Fibroblast of mammary gland (primary cell): ENCODE measurements around the gene EIF3D.
"Not testable (repeated sequence)": the region's sequence is repeated elsewhere in the genome, so short reads cannot be mapped to it uniquely, and the experiment has no call there.

Experiments
- DNase-seq: peaks from one replicate; pipeline ENCODE4 v3.0.0-alpha.2; 2010; ENCODE audit warnings: low read depth
- H3K4me3 ChIP-seq: 2 replicates; pipeline ENCODE4 v1.5.1; 2011; ENCODE audit warnings: low read depth, mild to moderate bottlenecking, low read length, moderate library complexity; ENCODE audit not compliant: control insufficient read depth
- TF ChIP-seq, protein P1 (sequence below): conservative IDR thresholded peaks from 2 replicates; pipeline ENCODE4 v1.5.1; 2011; ENCODE audit warnings: low read depth, low read length, inconsistent platforms; ENCODE audit not compliant: control insufficient read depth, insufficient read depth

The EIF3D gene

GRCh38 chr22:36541831-36542411 lies 13.0 kb upstream of the EIF3D start:
- H3K4me3 ChIP-seq = no peak overlapping the region
- TF ChIP-seq, protein P1, sequence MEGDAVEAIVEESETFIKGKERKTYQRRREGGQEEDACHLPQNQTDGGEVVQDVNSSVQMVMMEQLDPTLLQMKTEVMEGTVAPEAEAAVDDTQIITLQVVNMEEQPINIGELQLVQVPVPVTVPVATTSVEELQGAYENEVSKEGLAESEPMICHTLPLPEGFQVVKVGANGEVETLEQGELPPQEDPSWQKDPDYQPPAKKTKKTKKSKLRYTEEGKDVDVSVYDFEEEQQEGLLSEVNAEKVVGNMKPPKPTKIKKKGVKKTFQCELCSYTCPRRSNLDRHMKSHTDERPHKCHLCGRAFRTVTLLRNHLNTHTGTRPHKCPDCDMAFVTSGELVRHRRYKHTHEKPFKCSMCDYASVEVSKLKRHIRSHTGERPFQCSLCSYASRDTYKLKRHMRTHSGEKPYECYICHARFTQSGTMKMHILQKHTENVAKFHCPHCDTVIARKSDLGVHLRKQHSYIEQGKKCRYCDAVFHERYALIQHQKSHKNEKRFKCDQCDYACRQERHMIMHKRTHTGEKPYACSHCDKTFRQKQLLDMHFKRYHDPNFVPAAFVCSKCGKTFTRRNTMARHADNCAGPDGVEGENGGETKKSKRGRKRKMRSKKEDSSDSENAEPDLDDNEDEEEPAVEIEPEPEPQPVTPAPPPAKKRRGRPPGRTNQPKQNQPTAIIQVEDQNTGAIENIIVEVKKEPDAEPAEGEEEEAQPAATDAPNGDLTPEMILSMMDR = no peak
- peak; percentile 94 for DNase-seq

GRCh38 chr22:36540867-36541642 lies 12.1 kb upstream of the EIF3D start:
- H3K4me3 ChIP-seq = no peak overlapping the region
- TF ChIP-seq, protein P1 = no peak
- no peak for DNase-seq

DNA sequence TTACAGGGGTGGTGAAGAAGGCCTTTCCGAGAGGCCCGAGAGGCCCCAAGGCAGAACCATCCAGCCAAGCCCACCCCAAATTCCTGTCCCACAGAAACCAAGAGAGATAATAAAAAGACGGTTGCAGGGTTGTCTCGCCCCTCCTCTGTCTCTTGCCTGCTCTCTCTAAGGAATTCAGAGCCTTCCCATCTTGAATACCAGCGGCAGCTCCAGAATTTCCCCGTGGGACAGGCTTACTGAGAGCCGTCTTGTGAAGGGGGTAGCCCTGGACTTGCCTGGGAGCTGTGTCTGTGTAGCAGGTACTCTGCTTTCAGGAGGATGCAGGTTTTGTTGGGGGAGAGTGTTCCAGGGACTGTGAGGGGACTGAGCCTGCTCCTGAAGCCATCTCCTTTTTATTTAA lies 9.6 kb upstream of the EIF3D start:
- H3K4me3 ChIP-seq = no peak overlapping the region
- TF ChIP-seq, protein P1 = no peak
- no peak for DNase-seq

DNA sequence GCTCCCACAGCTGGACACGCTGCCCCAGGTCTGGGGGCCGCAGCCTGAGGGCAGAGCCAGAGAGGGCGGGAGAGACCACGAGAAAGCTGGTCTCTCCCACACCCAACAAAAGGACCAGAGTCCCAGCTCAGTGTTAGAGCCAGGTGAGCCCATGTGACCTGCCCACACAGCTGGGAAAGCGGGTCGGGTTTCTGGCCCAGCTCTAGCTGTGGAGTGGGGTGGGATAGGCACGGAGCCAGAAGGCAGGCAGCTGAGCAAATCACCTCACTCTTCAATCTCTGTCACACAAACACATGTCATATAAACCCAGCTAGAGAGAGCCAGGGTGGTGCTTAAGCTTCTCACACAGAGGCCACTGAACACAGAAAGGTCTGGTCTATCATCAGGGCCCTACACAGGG lies 7.8 kb upstream of the EIF3D start:
- no peak for DNase-seq
- TF ChIP-seq, protein P1 = no peak
- no peak overlapping the region for H3K4me3 ChIP-seq

GRCh38 chr22:36533320-36533719 lies 4.4 kb upstream of the EIF3D start:
- DNase-seq, H3K4me3 ChIP-seq: not testable (repeated sequence)

DNA sequence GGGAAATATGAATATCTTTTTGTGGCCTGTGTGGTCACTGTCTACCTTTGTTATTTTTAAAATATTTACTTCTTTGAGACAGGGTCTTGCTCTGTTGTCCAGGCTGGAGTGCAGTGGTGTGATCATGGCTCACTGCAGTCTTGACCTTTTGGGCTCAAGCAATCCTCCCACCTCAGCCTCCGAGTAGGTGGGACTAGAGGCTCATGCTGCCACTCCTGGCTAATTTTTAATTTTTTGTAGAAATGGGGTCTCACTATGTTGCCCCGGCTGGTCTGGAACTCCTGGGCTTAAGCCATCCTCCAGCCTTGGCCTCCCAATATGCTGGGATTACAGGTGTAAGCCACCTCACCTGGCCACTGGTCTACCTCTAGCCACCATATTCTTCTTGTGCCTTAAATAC lies 3.5 kb upstream of the EIF3D start:
- H3K4me3 ChIP-seq = no peak overlapping the region
- DNase-seq = no peak
- TF ChIP-seq, protein P1 = no peak

DNA sequence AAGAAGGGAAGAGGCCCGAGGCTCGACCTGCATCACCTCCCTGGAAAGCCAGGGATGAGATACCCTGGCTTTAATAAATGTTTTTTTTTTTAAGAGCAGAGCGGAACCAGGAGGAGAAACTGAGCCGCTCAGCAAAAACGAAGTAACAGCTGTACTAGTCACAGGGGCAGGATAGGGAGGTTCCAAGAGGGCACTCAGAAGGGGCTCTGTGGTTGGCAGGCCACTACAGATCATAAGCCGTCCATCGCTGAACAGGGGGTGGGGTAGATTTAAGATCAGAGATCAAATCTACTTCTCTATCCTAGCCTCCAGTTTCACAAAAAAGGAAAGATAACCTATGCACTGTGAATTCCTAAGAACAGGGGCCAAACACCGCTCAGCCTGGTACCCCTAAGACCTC lies 625 bp downstream of the EIF3D start:
- TF ChIP-seq, protein P1 = no peak
- DNase-seq = peak; percentile 26
- H3K4me3 ChIP-seq = peak overlapping the region; percentile 83
